Measurements from ENCODE around the gene KRR1.

Gene KRR1

GRCh38 chr12:75511116-75512048, at the start of gene KRR1 (continued):
- TF ChIP-seq, protein P1, sequence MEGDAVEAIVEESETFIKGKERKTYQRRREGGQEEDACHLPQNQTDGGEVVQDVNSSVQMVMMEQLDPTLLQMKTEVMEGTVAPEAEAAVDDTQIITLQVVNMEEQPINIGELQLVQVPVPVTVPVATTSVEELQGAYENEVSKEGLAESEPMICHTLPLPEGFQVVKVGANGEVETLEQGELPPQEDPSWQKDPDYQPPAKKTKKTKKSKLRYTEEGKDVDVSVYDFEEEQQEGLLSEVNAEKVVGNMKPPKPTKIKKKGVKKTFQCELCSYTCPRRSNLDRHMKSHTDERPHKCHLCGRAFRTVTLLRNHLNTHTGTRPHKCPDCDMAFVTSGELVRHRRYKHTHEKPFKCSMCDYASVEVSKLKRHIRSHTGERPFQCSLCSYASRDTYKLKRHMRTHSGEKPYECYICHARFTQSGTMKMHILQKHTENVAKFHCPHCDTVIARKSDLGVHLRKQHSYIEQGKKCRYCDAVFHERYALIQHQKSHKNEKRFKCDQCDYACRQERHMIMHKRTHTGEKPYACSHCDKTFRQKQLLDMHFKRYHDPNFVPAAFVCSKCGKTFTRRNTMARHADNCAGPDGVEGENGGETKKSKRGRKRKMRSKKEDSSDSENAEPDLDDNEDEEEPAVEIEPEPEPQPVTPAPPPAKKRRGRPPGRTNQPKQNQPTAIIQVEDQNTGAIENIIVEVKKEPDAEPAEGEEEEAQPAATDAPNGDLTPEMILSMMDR (tag by site-specific recombination; IDR thresholded peaks at IDR 0.05): no peak
- no peak for TF ChIP-seq ZNF544 (tag by site-specific recombination; IDR thresholded peaks at IDR 0.05)
- TF ChIP-seq ZNF23 (tag by site-specific recombination; IDR thresholded peaks at IDR 0.05; ENCODE audit: borderline replicate concordance): no peak
- TF ChIP-seq, protein P2, sequence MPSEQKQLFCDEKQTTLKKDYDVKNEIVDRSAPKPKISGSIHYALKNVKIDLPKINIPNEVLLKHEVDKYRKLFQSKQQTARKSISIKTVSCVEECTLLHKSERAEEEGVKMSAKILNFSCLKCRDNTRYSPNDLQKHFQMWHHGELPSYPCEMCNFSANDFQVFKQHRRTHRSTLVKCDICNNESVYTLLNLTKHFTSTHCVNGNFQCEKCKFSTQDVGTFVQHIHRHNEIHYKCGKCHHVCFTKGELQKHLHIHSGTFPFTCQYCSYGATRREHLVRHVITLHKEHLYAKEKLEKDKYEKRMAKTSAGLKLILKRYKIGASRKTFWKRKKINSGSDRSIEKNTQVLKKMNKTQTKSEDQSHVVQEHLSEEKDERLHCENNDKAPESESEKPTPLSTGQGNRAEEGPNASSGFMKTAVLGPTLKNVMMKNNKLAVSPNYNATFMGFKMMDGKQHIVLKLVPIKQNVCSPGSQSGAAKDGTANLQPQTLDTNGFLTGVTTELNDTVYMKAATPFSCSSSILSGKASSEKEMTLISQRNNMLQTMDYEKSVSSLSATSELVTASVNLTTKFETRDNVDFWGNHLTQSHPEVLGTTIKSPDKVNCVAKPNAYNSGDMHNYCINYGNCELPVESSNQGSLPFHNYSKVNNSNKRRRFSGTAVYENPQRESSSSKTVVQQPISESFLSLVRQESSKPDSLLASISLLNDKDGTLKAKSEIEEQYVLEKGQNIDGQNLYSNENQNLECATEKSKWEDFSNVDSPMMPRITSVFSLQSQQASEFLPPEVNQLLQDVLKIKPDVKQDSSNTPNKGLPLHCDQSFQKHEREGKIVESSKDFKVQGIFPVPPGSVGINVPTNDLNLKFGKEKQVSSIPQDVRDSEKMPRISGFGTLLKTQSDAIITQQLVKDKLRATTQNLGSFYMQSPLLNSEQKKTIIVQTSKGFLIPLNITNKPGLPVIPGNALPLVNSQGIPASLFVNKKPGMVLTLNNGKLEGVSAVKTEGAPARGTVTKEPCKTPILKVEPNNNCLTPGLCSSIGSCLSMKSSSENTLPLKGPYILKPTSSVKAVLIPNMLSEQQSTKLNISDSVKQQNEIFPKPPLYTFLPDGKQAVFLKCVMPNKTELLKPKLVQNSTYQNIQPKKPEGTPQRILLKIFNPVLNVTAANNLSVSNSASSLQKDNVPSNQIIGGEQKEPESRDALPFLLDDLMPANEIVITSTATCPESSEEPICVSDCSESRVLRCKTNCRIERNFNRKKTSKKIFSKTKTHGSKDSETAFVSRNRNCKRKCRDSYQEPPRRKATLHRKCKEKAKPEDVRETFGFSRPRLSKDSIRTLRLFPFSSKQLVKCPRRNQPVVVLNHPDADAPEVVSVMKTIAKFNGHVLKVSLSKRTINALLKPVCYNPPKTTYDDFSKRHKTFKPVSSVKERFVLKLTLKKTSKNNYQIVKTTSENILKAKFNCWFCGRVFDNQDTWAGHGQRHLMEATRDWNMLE (tag by site-specific recombination; conservative IDR thresholded peaks at IDR 0.05; ENCODE audit: low read depth): peak; percentile 99
- TF ChIP-seq, protein P3, sequence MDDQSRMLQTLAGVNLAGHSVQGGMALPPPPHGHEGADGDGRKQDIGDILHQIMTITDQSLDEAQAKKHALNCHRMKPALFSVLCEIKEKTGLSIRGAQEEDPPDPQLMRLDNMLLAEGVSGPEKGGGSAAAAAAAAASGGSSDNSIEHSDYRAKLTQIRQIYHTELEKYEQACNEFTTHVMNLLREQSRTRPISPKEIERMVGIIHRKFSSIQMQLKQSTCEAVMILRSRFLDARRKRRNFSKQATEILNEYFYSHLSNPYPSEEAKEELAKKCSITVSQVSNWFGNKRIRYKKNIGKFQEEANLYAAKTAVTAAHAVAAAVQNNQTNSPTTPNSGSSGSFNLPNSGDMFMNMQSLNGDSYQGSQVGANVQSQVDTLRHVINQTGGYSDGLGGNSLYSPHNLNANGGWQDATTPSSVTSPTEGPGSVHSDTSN (CRISPR knock-in tag; IDR thresholded peaks at IDR 0.05): no peak
- TF ChIP-seq RBAK (tag by site-specific recombination; IDR thresholded peaks at IDR 0.05): no peak
- TF ChIP-seq ZNF776 (tag by site-specific recombination; IDR thresholded peaks at IDR 0.05; ENCODE audit: borderline replicate concordance): no peak
- peak; percentile 85 for TF ChIP-seq SP2 (tag by site-specific recombination; IDR thresholded peaks at IDR 0.05)
- TF ChIP-seq, protein P4, sequence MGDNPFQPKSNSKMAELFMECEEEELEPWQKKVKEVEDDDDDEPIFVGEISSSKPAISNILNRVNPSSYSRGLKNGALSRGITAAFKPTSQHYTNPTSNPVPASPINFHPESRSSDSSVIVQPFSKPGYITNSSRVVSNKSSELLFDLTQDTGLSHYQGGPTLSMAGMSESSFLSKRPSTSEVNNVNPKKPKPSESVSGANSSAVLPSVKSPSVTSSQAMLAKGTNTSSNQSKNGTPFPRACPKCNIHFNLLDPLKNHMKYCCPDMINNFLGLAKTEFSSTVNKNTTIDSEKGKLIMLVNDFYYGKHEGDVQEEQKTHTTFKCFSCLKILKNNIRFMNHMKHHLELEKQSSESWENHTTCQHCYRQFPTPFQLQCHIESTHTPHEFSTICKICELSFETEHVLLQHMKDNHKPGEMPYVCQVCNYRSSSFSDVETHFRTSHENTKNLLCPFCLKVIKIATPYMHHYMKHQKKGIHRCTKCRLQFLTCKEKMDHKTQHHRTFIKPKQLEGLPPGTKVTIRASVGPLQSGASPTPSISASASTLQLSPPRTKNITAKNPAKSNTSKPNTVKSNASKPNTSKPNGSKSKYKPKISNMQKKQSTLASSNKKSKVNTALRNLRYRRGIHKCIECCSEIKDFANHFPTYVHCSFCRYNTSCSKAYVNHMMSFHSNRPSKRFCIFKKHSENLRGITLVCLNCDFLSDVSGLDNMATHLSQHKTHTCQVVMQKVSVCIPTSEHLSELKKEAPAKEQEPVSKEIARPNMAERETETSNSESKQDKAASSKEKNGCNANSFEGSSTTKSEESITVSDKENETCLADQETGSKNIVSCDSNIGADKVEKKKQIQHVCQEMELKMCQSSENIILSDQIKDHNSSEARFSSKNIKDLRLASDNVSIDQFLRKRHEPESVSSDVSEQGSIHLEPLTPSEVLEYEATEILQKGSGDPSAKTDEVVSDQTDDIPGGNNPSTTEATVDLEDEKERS (tag by site-specific recombination; IDR thresholded peaks at IDR 0.05): no peak
- TF ChIP-seq ZNF580 (tag by site-specific recombination; IDR thresholded peaks at IDR 0.05): peak; percentile 95
- no peak for TF ChIP-seq ZNF202 (tag by site-specific recombination; IDR thresholded peaks at IDR 0.05; ENCODE audit: borderline replicate concordance)
- no peak for TF ChIP-seq ZNF521 (tag by site-specific recombination; IDR thresholded peaks at IDR 0.05)
- TF ChIP-seq, protein P5, sequence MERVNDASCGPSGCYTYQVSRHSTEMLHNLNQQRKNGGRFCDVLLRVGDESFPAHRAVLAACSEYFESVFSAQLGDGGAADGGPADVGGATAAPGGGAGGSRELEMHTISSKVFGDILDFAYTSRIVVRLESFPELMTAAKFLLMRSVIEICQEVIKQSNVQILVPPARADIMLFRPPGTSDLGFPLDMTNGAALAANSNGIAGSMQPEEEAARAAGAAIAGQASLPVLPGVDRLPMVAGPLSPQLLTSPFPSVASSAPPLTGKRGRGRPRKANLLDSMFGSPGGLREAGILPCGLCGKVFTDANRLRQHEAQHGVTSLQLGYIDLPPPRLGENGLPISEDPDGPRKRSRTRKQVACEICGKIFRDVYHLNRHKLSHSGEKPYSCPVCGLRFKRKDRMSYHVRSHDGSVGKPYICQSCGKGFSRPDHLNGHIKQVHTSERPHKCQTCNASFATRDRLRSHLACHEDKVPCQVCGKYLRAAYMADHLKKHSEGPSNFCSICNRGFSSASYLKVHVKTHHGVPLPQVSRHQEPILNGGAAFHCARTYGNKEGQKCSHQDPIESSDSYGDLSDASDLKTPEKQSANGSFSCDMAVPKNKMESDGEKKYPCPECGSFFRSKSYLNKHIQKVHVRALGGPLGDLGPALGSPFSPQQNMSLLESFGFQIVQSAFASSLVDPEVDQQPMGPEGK (tag by site-specific recombination; IDR thresholded peaks at IDR 0.05): no peak
- TF ChIP-seq ZSCAN4 (tag by site-specific recombination; IDR thresholded peaks at IDR 0.05): peak; percentile 44; the same call in 1 of the 2 replicates
- peak; percentile 45 for TF ChIP-seq ZBTB26 (tag by site-specific recombination; optimal IDR thresholded peaks at IDR 0.05)
- TF ChIP-seq ZNF146 (tag by site-specific recombination; IDR thresholded peaks at IDR 0.05): 0 out of 2 replicates have a peak, but pooled peaks have one; percentile 20
- TF ChIP-seq HOXC10 (CRISPR knock-in tag; IDR thresholded peaks at IDR 0.05): no peak
- TF ChIP-seq ZNF155 (tag by site-specific recombination; IDR thresholded peaks at IDR 0.05): no peak
- peak; percentile 70 for TF ChIP-seq SETDB1 (IDR thresholded peaks at IDR 0.05; ENCODE audit: insufficient read length, low read length)
- no peak for TF ChIP-seq ZNF16 (tag by site-specific recombination; IDR thresholded peaks at IDR 0.05; ENCODE audit: low read depth)
- TF ChIP-seq KLF10 (tag by site-specific recombination; IDR thresholded peaks at IDR 0.05): peak; percentile 74
- TF ChIP-seq ZNF112 (tag by site-specific recombination; IDR thresholded peaks at IDR 0.05): no peak
